ENCODE results near the gene SH2B2.

The SH2B2 gene

GRCh38 chr7:102286237-102287110, at the start of gene SH2B2:
SH2B2 (plus strand) TSS chr7:102286868; CDS start chr7:102300551, 13,683 bp downstream.
- no peak for FAIRE-seq

- FAIRE-seq, result no peak
These were observed 47.4 kb upstream of the SH2B2 start for GRCh38 chr7:102239206-102239820.

- FAIRE-seq, result no peak
These were observed 45.2 kb upstream of the SH2B2 start for GRCh38 chr7:102241431-102241830.

GRCh38 chr7:102244601-102245000, 42.1 kb upstream of the SH2B2 start:
- no peak for FAIRE-seq

GRCh38 chr7:102248081-102248455, 38.6 kb upstream of the SH2B2 start:
- no peak for FAIRE-seq

GRCh38 chr7:102248456-102249395, 37.9 kb upstream of the SH2B2 start:
- FAIRE-seq, result no peak

- FAIRE-seq, result no peak
These were observed 34.9 kb upstream of the SH2B2 start for GRCh38 chr7:102251531-102252365.

- FAIRE-seq, result no peak
These were observed 34.2 kb upstream of the SH2B2 start for GRCh38 chr7:102252366-102252982.

GRCh38 chr7:102253066-102253972, 33.3 kb upstream of the SH2B2 start:
- FAIRE-seq, result no peak

- FAIRE-seq, result no peak
These were observed 32.7 kb upstream of the SH2B2 start for GRCh38 chr7:102253973-102254370.

GRCh38 chr7:102254521-102254920, 32.1 kb upstream of the SH2B2 start:
- no peak for FAIRE-seq

GRCh38 chr7:102255501-102255900, 31.2 kb upstream of the SH2B2 start:
- no peak for FAIRE-seq

- FAIRE-seq, result no peak
These were observed 30.8 kb upstream of the SH2B2 start for GRCh38 chr7:102255916-102256315.

- no peak for FAIRE-seq
These were observed 28.5 kb upstream of the SH2B2 start for GRCh38 chr7:102258073-102258748.

GRCh38 chr7:102258749-102259107, 27.9 kb upstream of the SH2B2 start:
- no peak for FAIRE-seq

GRCh38 chr7:102260856-102261255, 25.8 kb upstream of the SH2B2 start:
- no peak for FAIRE-seq

- FAIRE-seq, result no peak
These were observed 25.2 kb upstream of the SH2B2 start for GRCh38 chr7:102261451-102261850.

GRCh38 chr7:102262546-102262945, 24.1 kb upstream of the SH2B2 start:
- FAIRE-seq, result no peak

- no peak for FAIRE-seq
These were observed 22.2 kb upstream of the SH2B2 start for GRCh38 chr7:102264367-102264891.

GRCh38 chr7:102266541-102266940, 20.1 kb upstream of the SH2B2 start:
- FAIRE-seq, result no peak
